ENCODE data around the gene QTRT2. TPM values are rescaled to one million over a fixed set of nuclear protein-coding genes. Genes with fewer than 3 reads are reported as not detected.

QTRT2 gene
- total RNA-seq, 1 donor from 2014 or later: 22.2 TPM

DNA sequence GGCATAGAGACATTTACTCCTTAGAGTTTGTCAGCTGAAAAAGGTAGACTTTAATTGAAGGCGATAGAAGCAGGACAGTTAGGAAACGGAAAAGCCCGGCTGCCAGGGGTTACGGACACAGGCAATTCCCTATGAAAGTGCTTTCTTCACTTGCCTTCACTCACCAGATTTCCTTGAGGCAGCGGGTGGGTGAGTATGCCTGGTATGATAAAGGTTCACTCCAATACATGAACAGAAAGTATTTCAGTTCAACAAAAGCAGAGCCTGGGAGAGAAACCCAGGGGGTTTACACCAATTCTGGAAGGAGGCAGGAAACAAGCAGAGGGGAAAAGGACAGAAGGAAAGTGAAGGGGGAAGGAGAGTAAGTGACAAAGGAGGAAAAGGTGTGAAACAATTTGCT, 53.9 kb downstream of the QTRT2 start:
- Histone ChIP-seq H3K9me3 (no peaks in the 10 kb centered on the region), H3K27ac (no peak overlapping the region), H3K4me3 (no peak overlapping the region), H3K4me1 (peaks cover 10% of the 10 kb centered on the region), H3K36me3 (no peaks in the 10 kb centered on the region), H3K27me3 (ENCODE audit: low read depth) (no peaks in the 10 kb centered on the region)
- DNase-seq (no peak), ATAC-seq (no peak)
- intact Hi-C loops (cut with DNase I): no loop called here
- no peak for TF ChIP-seq CTCF (IDR thresholded peaks at IDR 0.05)

DNA sequence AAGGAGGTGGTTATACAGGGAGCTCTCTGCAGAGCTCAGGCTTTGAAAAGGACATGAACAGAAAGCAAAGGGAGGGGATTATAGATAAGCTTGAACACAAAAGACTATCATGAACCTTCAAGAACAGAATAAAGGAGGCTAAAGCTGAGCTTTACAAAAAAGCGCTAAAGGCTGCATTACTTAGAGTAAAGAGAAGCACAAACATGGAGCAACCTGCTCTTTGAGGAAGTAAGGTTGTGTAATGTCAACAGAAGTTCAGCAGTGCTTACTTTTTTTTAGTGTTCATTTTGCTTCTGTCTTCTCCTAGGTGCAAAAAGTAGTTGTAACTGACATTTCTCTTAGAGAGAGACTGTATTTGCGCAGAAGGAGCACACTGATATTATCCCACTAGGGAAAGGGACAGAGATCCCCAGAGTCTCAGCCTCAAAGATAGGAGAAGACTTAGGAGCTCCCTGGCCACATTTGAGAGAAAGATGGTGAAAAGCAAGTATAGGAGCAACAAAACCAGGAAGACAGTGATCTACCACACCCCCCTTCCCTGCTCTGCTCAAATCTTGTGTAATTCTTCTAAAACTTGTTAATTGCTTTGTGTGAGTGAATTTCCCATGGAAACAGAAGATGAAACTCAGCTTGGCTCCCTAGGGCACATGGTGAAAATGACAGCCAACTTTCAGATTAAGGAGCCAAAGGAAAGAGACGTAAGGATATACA, 54.7 kb downstream of the QTRT2 start:
- H3K4me3 ChIP-seq: no peak overlapping the region
- ATAC-seq (peak; percentile 57 to 70), DNase-seq (no peak)
- intact Hi-C loops (cut with DNase I): no loop called here
- no peaks in the 10 kb centered on the region for H3K9me3 ChIP-seq
- no peak for TF ChIP-seq CTCF (IDR thresholded peaks at IDR 0.05)
- no peaks in the 10 kb centered on the region for H3K27me3 ChIP-seq (ENCODE audit: low read depth)
- peak overlapping the region; percentile 20 for H3K27ac ChIP-seq
- H3K4me1 ChIP-seq: peaks cover 10% of the 10 kb centered on the region
- H3K36me3 ChIP-seq: no peaks in the 10 kb centered on the region

GRCh38 chr3:114112696-114113095, 56.2 kb downstream of the QTRT2 start:
- Histone ChIP-seq H3K27me3 (ENCODE audit: low read depth) (no peaks in the 10 kb centered on the region), H3K4me1 (peaks cover 10% of the 10 kb centered on the region), H3K9me3 (no peaks in the 10 kb centered on the region), H3K36me3 (no peaks in the 10 kb centered on the region), H3K4me3 (no peak overlapping the region), H3K27ac (no peak overlapping the region)
- TF ChIP-seq CTCF (IDR thresholded peaks at IDR 0.05): no peak
- intact Hi-C loops (cut with DNase I): no loop called here
- no peak for DNase-seq
- ATAC-seq: no peak

DNA sequence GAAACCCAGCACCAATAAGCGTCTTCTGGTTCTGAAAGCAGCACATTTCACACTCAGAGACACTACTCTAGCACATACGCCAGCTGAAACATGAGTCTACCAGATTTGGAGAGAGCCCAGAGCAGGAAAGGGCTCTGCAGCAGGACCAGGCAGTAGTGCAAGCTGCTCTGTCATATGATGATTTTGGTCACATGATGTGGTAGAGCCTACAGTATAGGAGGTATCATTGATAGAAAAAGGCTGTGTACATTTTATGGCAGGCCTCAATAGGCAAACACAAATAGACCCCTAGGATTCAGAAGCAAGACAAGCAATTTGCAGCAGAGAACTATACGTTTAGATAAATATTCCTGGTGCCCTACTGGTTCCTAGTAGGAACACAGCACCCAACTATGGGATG, 58.2 kb downstream of the QTRT2 start:
- intact Hi-C loops (cut with DNase I): no loop called here
- Histone ChIP-seq H3K9me3 (no peaks in the 10 kb centered on the region), H3K36me3 (no peaks in the 10 kb centered on the region), H3K4me3 (no peak overlapping the region), H3K27ac (no peak overlapping the region), H3K27me3 (ENCODE audit: low read depth) (no peaks in the 10 kb centered on the region), H3K4me1 (peaks cover 10% of the 10 kb centered on the region)
- no peak for ATAC-seq
- DNase-seq: no peak
- TF ChIP-seq CTCF (IDR thresholded peaks at IDR 0.05): no peak

DNA sequence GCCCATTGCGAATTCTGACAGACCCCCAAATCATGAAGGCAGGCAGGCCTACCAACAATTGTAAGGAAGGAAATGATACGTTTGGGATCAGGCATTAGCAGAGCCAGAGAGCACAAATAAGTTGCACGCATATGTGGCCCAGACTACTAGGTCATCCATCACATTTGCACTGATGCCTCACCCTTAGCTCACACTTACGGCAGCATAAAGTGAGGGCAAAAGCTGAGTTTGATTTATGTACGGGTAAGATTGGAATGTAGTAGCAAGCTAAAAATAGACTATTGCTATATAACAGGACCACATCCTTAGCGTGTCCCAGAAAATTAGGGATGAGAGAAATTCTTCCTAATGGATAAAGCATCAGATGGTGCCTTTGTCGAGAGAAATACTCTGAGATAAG, 58.6 kb downstream of the QTRT2 start:
- DNase-seq (no peak), ATAC-seq (no peak)
- peaks cover 10% of the 10 kb centered on the region for H3K4me1 ChIP-seq
- H3K27me3 ChIP-seq (ENCODE audit: low read depth): no peaks in the 10 kb centered on the region
- H3K4me3 ChIP-seq: no peak overlapping the region
- H3K27ac ChIP-seq: no peak overlapping the region
- no peaks in the 10 kb centered on the region for H3K9me3 ChIP-seq
- intact Hi-C loops (cut with DNase I): no loop called here
- no peak for TF ChIP-seq CTCF (IDR thresholded peaks at IDR 0.05)
- no peaks in the 10 kb centered on the region for H3K36me3 ChIP-seq

All from lower lobe of right lung (tissue), 2 donors.